ENCODE data around the gene PILRA. TPM values are rescaled to one million over a fixed set of nuclear protein-coding genes. Genes with fewer than 3 reads are reported as not detected.

PILRA gene
- total and polyA plus RNA-seq, 2 experiments from 2014 or later: 0.38 to 5.3 TPM

DNA sequence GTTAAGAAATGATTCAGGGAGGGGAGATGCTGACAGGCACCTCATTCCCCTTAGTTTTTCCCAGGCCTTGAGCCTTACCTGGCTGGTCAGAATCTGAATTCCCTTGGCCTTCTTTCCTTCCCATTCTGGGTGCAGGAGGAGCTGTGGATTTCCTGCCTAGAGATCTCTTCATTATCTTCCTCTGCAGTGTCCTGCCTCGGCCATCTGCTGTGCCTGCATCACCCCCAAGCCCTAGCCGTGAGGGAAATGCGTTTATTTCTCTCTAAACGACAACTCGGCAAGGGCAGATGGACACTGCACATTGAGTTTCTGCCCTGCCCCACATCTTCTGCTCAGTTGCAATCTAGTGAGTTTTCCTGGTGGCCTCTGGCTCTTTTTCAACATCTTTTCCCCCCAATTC is 28.5 kb downstream of the PILRA start:
- no peak overlapping the region for H3K4me2 ChIP-seq
- H3K79me2 ChIP-seq (replicated peaks; ENCODE audit: insufficient read depth): no peaks in the 10 kb centered on the region
- no peak overlapping the region for H3K27ac ChIP-seq (ENCODE audit: low read depth)
- Mint-ChIP-seq H3K27me3 (ENCODE audit: insufficient read depth, low read depth, poor library complexity) (peaks cover 10% of the 10 kb centered on the region), H3K4me1 (peaks cover 19% of the 10 kb centered on the region), H3K27ac (no peak overlapping the region), H3K9me3 (no peaks in the 10 kb centered on the region), H3K4me3 (no peak overlapping the region), H3K36me3 (ENCODE audit: low read depth) (no peaks in the 10 kb centered on the region)
- no peak for ATAC-seq
- DNase-seq (ENCODE audit: low spot score): no peak
- no peaks in the 10 kb centered on the region for H3K36me3 ChIP-seq (ENCODE audit: insufficient read depth)
- H3F3A ChIP-seq (replicated peaks; ENCODE audit: low read depth): no peaks in the 10 kb centered on the region
- TF ChIP-seq, protein P1, sequence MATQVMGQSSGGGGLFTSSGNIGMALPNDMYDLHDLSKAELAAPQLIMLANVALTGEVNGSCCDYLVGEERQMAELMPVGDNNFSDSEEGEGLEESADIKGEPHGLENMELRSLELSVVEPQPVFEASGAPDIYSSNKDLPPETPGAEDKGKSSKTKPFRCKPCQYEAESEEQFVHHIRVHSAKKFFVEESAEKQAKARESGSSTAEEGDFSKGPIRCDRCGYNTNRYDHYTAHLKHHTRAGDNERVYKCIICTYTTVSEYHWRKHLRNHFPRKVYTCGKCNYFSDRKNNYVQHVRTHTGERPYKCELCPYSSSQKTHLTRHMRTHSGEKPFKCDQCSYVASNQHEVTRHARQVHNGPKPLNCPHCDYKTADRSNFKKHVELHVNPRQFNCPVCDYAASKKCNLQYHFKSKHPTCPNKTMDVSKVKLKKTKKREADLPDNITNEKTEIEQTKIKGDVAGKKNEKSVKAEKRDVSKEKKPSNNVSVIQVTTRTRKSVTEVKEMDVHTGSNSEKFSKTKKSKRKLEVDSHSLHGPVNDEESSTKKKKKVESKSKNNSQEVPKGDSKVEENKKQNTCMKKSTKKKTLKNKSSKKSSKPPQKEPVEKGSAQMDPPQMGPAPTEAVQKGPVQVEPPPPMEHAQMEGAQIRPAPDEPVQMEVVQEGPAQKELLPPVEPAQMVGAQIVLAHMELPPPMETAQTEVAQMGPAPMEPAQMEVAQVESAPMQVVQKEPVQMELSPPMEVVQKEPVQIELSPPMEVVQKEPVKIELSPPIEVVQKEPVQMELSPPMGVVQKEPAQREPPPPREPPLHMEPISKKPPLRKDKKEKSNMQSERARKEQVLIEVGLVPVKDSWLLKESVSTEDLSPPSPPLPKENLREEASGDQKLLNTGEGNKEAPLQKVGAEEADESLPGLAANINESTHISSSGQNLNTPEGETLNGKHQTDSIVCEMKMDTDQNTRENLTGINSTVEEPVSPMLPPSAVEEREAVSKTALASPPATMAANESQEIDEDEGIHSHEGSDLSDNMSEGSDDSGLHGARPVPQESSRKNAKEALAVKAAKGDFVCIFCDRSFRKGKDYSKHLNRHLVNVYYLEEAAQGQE (IDR thresholded peaks at IDR 0.05; ENCODE audit: unreplicated experiment): no peak
- TF ChIP-seq POLR2AphosphoS5 (IDR thresholded peaks at IDR 0.05; ENCODE audit: low read depth) (no peak), JUNB (IDR thresholded peaks at IDR 0.05; ENCODE audit: unreplicated experiment) (no peak), EZH2 (IDR thresholded peaks at IDR 0.05; ENCODE audit: low read depth, unreplicated experiment) (no peak), NANOG (IDR thresholded peaks at IDR 0.05; ENCODE audit: borderline replicate concordance) (no peak), EZH2phosphoT487 (IDR thresholded peaks at IDR 0.05; ENCODE audit: unreplicated experiment) (no peak), STAT1 (IDR thresholded peaks at IDR 0.05; ENCODE audit: unreplicated experiment) (no peak), ZNF331 (CRISPR knock-in tag; IDR thresholded peaks at IDR 0.05; ENCODE audit: low read depth) (no peak), ZNF114 (CRISPR knock-in tag; IDR thresholded peaks at IDR 0.05) (no peak), CREB1 (CRISPR knock-in tag; IDR thresholded peaks at IDR 0.05; ENCODE audit: low read depth) (no peak)
- TF ChIP-seq, protein P2, sequence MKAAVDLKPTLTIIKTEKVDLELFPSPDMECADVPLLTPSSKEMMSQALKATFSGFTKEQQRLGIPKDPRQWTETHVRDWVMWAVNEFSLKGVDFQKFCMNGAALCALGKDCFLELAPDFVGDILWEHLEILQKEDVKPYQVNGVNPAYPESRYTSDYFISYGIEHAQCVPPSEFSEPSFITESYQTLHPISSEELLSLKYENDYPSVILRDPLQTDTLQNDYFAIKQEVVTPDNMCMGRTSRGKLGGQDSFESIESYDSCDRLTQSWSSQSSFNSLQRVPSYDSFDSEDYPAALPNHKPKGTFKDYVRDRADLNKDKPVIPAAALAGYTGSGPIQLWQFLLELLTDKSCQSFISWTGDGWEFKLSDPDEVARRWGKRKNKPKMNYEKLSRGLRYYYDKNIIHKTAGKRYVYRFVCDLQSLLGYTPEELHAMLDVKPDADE (IDR thresholded peaks at IDR 0.05): no peak
- TF ChIP-seq, protein P3, sequence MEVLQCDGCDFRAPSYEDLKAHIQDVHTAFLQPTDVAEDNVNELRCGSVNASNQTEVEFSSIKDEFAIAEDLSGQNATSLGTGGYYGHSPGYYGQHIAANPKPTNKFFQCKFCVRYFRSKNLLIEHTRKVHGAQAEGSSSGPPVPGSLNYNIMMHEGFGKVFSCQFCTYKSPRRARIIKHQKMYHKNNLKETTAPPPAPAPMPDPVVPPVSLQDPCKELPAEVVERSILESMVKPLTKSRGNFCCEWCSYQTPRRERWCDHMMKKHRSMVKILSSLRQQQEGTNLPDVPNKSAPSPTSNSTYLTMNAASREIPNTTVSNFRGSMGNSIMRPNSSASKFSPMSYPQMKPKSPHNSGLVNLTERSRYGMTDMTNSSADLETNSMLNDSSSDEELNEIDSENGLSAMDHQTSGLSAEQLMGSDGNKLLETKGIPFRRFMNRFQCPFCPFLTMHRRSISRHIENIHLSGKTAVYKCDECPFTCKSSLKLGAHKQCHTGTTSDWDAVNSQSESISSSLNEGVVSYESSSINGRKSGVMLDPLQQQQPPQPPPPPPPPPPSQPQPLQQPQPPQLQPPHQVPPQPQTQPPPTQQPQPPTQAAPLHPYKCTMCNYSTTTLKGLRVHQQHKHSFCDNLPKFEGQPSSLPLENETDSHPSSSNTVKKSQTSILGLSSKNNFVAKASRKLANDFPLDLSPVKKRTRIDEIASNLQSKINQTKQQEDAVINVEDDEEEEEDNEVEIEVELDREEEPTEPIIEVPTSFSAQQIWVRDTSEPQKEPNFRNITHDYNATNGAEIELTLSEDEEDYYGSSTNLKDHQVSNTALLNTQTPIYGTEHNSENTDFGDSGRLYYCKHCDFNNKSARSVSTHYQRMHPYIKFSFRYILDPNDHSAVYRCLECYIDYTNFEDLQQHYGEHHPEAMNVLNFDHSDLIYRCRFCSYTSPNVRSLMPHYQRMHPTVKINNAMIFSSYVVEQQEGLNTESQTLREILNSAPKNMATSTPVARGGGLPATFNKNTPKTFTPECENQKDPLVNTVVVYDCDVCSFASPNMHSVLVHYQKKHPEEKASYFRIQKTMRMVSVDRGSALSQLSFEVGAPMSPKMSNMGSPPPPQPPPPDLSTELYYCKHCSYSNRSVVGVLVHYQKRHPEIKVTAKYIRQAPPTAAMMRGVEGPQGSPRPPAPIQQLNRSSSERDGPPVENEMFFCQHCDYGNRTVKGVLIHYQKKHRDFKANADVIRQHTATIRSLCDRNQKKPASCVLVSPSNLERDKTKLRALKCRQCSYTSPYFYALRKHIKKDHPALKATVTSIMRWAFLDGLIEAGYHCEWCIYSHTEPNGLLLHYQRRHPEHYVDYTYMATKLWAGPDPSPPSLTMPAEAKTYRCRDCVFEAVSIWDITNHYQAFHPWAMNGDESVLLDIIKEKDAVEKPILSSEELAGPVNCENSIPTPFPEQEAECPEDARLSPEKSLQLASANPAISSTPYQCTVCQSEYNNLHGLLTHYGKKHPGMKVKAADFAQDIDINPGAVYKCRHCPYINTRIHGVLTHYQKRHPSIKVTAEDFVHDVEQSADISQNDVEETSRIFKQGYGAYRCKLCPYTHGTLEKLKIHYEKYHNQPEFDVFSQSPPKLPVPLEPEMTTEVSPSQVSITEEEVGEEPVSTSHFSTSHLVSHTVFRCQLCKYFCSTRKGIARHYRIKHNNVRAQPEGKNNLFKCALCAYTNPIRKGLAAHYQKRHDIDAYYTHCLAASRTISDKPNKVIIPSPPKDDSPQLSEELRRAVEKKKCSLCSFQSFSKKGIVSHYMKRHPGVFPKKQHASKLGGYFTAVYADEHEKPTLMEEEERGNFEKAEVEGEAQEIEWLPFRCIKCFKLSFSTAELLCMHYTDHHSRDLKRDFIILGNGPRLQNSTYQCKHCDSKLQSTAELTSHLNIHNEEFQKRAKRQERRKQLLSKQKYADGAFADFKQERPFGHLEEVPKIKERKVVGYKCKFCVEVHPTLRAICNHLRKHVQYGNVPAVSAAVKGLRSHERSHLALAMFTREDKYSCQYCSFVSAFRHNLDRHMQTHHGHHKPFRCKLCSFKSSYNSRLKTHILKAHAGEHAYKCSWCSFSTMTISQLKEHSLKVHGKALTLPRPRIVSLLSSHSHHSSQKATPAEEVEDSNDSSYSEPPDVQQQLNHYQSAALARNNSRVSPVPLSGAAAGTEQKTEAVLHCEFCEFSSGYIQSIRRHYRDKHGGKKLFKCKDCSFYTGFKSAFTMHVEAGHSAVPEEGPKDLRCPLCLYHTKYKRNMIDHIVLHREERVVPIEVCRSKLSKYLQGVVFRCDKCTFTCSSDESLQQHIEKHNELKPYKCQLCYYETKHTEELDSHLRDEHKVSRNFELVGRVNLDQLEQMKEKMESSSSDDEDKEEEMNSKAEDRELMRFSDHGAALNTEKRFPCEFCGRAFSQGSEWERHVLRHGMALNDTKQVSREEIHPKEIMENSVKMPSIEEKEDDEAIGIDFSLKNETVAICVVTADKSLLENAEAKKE (CRISPR knock-in tag; IDR thresholded peaks at IDR 0.05): no peak
- TF ChIP-seq, protein P4, sequence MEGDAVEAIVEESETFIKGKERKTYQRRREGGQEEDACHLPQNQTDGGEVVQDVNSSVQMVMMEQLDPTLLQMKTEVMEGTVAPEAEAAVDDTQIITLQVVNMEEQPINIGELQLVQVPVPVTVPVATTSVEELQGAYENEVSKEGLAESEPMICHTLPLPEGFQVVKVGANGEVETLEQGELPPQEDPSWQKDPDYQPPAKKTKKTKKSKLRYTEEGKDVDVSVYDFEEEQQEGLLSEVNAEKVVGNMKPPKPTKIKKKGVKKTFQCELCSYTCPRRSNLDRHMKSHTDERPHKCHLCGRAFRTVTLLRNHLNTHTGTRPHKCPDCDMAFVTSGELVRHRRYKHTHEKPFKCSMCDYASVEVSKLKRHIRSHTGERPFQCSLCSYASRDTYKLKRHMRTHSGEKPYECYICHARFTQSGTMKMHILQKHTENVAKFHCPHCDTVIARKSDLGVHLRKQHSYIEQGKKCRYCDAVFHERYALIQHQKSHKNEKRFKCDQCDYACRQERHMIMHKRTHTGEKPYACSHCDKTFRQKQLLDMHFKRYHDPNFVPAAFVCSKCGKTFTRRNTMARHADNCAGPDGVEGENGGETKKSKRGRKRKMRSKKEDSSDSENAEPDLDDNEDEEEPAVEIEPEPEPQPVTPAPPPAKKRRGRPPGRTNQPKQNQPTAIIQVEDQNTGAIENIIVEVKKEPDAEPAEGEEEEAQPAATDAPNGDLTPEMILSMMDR (conservative IDR thresholded peaks at IDR 0.05; ENCODE audit: low read depth in 2 of 2): no peak
- 0 out of 2 replicates have a peak, but pooled peaks cover 8% of the 10 kb centered on the region for H3K27me3 ChIP-seq (ENCODE audit: insufficient read depth)
- peaks cover 10% of the 10 kb centered on the region for H3K4me1 ChIP-seq (ENCODE audit: insufficient read depth)
- H4K20me1 ChIP-seq (replicated peaks; ENCODE audit: insufficient read depth): no peaks in the 10 kb centered on the region; the same call in 1 of the 2 replicates
- H2AFZ ChIP-seq: no peak overlapping the region
- no peaks in the 10 kb centered on the region for H3K9me2 ChIP-seq (ENCODE audit: insufficient read depth)
- no peak overlapping the region for H3K4me3 ChIP-seq
